HepG2 (cell line): ENCODE data around the gene RFC2. TPM values are rescaled to one million over a fixed set of nuclear protein-coding genes. Genes with fewer than 3 reads are reported as not detected.

ENCODE experiments used
- ERF ChIP-seq: IDR thresholded peaks from 2 replicates; pipeline ENCODE4 v1.6.1; 2018; ENCODE audit warnings: missing biosample characterization, missing genetic modification reagents
- KAT7 ChIP-seq: IDR thresholded peaks from 2 replicates; pipeline ENCODE4 v1.6.1; 2018; ENCODE audit warnings: borderline replicate concordance, missing compliant biosample characterization
- RAD51 ChIP-seq: fragments of 450-650 bp; IDR thresholded peaks from 2 replicates; pipeline ENCODE4 v1.6.1; 2016; ENCODE audit warnings: borderline replicate concordance
- TEAD2 ChIP-seq: sonication (generic); formaldehyde crosslinking; IDR thresholded peaks from 2 replicates; pipeline ENCODE4 v1.9.0; 2021; ENCODE audit warnings: missing genetic modification reagents
- TOE1 ChIP-seq: sonication (generic); formaldehyde crosslinking; IDR thresholded peaks from 2 replicates; pipeline ENCODE4 v1.4.0; 2020; ENCODE audit warnings: mild to moderate bottlenecking, missing genetic modification reagents
- ZBTB20 ChIP-seq: sonication (generic); formaldehyde crosslinking; IDR thresholded peaks from 2 replicates; pipeline ENCODE4 v1.8.1; 2023; ENCODE audit warnings: missing genetic modification reagents, low read depth, mild to moderate bottlenecking, borderline replicate concordance
- ZBTB3 ChIP-seq: sonication (generic); formaldehyde crosslinking; IDR thresholded peaks from 2 replicates; pipeline ENCODE4 v1.4.0; 2020; ENCODE audit warnings: low read depth, mild to moderate bottlenecking, moderate library complexity, missing genetic modification reagents, borderline replicate concordance
- ZC3H13 ChIP-seq: sonication (generic); formaldehyde crosslinking; IDR thresholded peaks from 2 replicates; pipeline ENCODE4 v1.8.1; 2023; ENCODE audit warnings: mild to moderate bottlenecking, missing genetic modification reagents, moderate library complexity
- ZNF12 ChIP-seq: sonication (generic); formaldehyde crosslinking; IDR thresholded peaks from 2 replicates; pipeline ENCODE4 v1.5.0; 2020; ENCODE audit warnings: missing genetic modification reagents
- ZNF253 ChIP-seq: sonication (generic); formaldehyde crosslinking; IDR thresholded peaks from 2 replicates; pipeline ENCODE4 v1.8.0; 2022; ENCODE audit warnings: mild to moderate bottlenecking, missing genetic modification reagents, borderline replicate concordance
- ZNF44 ChIP-seq: sonication (generic); formaldehyde crosslinking; IDR thresholded peaks from 2 replicates; pipeline ENCODE4 v1.5.1; 2020; ENCODE audit warnings: mild to moderate bottlenecking, missing genetic modification reagents
- ZNF556 ChIP-seq: sonication (generic); formaldehyde crosslinking; IDR thresholded peaks from 2 replicates; pipeline ENCODE4 v1.4.0; 2020; ENCODE audit warnings: mild to moderate bottlenecking, missing genetic modification reagents, borderline replicate concordance
- ZNF558 ChIP-seq: sonication (generic); formaldehyde crosslinking; IDR thresholded peaks from 2 replicates; pipeline ENCODE4 v1.9.0; 2022; ENCODE audit warnings: mild to moderate bottlenecking, missing genetic modification reagents, borderline replicate concordance
- ZNF564 ChIP-seq: sonication (generic); formaldehyde crosslinking; IDR thresholded peaks from 2 replicates; pipeline ENCODE4 v1.8.1; 2023; ENCODE audit warnings: mild to moderate bottlenecking, missing genetic modification reagents
- ZNF781 ChIP-seq: sonication (generic); formaldehyde crosslinking; IDR thresholded peaks from 2 replicates; pipeline ENCODE4 v1.5.1; 2020; ENCODE audit warnings: borderline replicate concordance, mild to moderate bottlenecking, missing genetic modification reagents; ENCODE audit errors: not compliant biosample characterization
- ZNF83 ChIP-seq: sonication (generic); formaldehyde crosslinking; IDR thresholded peaks from 2 replicates; pipeline ENCODE4 v1.4.0; 2020; ENCODE audit warnings: missing genetic modification reagents, mild to moderate bottlenecking, borderline replicate concordance
- polyA plus RNA-seq, 8 experiments: library from polyadenylated mRNA; depleted of rRNA in 3 of 8; stranded (reverse) in 7 of 8; unstranded in 1 of 8; fragments of >200 nt; fragmentation: Illumina TruSeq in 4 of 8; extraction: Trizol in 4 of 8; gene quantifications; 2 replicates each; pipeline versions ENCODE4 v1.2.1 to v1.2.3, GENCODE V29; 2011 to 2016; ENCODE audit warnings: low read depth in 4 of 8, missing spikeins in 1 of 8, mixed read lengths in 1 of 8; ENCODE audit not compliant: insufficient read depth in 1 of 8
- total RNA-seq, 5 experiments: library from RNA; depleted of rRNA; stranded (reverse); fragments of >200 nt; fragmentation: Illumina TruSeq; extraction: Trizol; gene quantifications; 2 replicates each; pipeline ENCODE4 v1.2.3, GENCODE V29; 2016; ENCODE audit warnings: low read depth in 1 of 5
- TF ChIP-seq, protein P1 (sequence below): fragments of 450-650 bp; IDR thresholded peaks from 2 replicates; pipeline ENCODE4 v1.6.1; 2016
- TF ChIP-seq, protein P2 (sequence below): IDR thresholded peaks from 2 replicates; pipeline ENCODE4 v1.6.1; 2012; ENCODE audit warnings: low read depth, low read length, improper control_type of control experiment
- TF ChIP-seq, protein P3 (sequence below): sonication (generic); formaldehyde crosslinking; conservative IDR thresholded peaks from 2 replicates; pipeline ENCODE4 v1.8.0; 2022; ENCODE audit warnings: mild to moderate bottlenecking, moderate library complexity, missing genetic modification reagents
- TF ChIP-seq, protein P4 (sequence below): IDR thresholded peaks from 2 replicates; pipeline ENCODE4 v1.6.1; 2012; ENCODE audit warnings: low read length, improper control_type of control experiment

RFC2 gene
- total and polyA plus RNA-seq, 2 of the 13 experiments (the other 11 are each of a cell fraction or from before 2014, with no cell fraction given) = 14.6 to 43.5 TPM

- TF ChIP-seq, protein P1, sequence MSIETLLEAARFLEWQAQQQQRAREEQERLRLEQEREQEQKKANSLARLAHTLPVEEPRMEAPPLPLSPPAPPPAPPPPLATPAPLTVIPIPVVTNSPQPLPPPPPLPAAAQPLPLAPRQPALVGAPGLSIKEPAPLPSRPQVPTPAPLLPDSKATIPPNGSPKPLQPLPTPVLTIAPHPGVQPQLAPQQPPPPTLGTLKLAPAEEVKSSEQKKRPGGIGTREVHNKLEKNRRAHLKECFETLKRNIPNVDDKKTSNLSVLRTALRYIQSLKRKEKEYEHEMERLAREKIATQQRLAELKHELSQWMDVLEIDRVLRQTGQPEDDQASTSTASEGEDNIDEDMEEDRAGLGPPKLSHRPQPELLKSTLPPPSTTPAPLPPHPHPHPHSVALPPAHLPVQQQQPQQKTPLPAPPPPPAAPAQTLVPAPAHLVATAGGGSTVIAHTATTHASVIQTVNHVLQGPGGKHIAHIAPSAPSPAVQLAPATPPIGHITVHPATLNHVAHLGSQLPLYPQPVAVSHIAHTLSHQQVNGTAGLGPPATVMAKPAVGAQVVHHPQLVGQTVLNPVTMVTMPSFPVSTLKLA = no peak; the same call in 1 of the 2 replicates
- peak; percentile 27; the same call in 1 of the 2 replicates for TF ChIP-seq ZNF556 (CRISPR knock-in tag)
- no peak for TF ChIP-seq ZNF44 (CRISPR knock-in tag)
- peak; percentile 91; the same call in 1 of the 2 replicates for TF ChIP-seq RAD51
- no peak for TF ChIP-seq TOE1
- TF ChIP-seq ZNF253 (CRISPR knock-in tag) = no peak
- no peak for TF ChIP-seq KAT7 (CRISPR knock-in tag)
- TF ChIP-seq TEAD2 (CRISPR knock-in tag) = no peak
- no peak for TF ChIP-seq ZBTB3 (CRISPR knock-in tag)
- TF ChIP-seq ZNF12 = peak; percentile 12; the same call in 1 of the 2 replicates
- TF ChIP-seq ZNF558 (CRISPR knock-in tag) = 0 out of 2 replicates have a peak, but pooled peaks have one; percentile 55
- TF ChIP-seq, protein P2, sequence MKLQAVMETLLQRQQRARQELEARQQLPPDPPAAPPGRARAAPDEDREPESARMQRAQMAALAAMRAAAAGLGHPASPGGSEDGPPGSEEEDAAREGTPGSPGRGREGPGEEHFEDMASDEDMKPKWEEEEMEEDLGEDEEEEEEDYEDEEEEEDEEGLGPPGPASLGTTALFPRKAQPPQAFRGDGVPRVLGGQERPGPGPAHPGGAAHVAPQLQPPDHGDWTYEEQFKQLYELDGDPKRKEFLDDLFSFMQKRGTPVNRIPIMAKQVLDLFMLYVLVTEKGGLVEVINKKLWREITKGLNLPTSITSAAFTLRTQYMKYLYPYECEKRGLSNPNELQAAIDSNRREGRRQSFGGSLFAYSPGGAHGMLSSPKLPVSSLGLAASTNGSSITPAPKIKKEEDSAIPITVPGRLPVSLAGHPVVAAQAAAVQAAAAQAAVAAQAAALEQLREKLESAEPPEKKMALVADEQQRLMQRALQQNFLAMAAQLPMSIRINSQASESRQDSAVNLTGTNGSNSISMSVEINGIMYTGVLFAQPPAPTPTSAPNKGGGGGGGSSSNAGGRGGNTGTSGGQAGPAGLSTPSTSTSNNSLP = peak; percentile 58; the same call in 1 of the 2 replicates
- TF ChIP-seq ZC3H13 = no peak; the same call in 1 of the 2 replicates
- TF ChIP-seq ERF = peak; percentile 65; the same call in 1 of the 2 replicates
- TF ChIP-seq, protein P3, sequence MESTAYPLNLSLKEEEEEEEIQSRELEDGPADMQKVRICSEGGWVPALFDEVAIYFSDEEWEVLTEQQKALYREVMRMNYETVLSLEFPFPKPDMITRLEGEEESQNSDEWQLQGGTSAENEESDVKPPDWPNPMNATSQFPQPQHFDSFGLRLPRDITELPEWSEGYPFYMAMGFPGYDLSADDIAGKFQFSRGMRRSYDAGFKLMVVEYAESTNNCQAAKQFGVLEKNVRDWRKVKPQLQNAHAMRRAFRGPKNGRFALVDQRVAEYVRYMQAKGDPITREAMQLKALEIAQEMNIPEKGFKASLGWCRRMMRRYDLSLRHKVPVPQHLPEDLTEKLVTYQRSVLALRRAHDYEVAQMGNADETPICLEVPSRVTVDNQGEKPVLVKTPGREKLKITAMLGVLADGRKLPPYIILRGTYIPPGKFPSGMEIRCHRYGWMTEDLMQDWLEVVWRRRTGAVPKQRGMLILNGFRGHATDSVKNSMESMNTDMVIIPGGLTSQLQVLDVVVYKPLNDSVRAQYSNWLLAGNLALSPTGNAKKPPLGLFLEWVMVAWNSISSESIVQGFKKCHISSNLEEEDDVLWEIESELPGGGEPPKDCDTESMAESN (CRISPR knock-in tag) = peak; percentile 71; the same call in 1 of the 2 replicates
- TF ChIP-seq, protein P4, sequence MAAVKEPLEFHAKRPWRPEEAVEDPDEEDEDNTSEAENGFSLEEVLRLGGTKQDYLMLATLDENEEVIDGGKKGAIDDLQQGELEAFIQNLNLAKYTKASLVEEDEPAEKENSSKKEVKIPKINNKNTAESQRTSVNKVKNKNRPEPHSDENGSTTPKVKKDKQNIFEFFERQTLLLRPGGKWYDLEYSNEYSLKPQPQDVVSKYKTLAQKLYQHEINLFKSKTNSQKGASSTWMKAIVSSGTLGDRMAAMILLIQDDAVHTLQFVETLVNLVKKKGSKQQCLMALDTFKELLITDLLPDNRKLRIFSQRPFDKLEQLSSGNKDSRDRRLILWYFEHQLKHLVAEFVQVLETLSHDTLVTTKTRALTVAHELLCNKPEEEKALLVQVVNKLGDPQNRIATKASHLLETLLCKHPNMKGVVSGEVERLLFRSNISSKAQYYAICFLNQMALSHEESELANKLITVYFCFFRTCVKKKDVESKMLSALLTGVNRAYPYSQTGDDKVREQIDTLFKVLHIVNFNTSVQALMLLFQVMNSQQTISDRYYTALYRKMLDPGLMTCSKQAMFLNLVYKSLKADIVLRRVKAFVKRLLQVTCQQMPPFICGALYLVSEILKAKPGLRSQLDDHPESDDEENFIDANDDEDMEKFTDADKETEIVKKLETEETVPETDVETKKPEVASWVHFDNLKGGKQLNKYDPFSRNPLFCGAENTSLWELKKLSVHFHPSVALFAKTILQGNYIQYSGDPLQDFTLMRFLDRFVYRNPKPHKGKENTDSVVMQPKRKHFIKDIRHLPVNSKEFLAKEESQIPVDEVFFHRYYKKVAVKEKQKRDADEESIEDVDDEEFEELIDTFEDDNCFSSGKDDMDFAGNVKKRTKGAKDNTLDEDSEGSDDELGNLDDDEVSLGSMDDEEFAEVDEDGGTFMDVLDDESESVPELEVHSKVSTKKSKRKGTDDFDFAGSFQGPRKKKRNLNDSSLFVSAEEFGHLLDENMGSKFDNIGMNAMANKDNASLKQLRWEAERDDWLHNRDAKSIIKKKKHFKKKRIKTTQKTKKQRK = no peak
- no peak for TF ChIP-seq ZBTB20
- TF ChIP-seq ZNF564 (CRISPR knock-in tag) = no peak
- no peak for TF ChIP-seq ZNF83 (CRISPR knock-in tag)
- TF ChIP-seq ZNF781 (CRISPR knock-in tag) = no peak
These were observed 38.8 kb upstream of the RFC2 start (continued) for GRCh38 chr7:74292757-74293576.
